Activated effector memory CD4-positive, alpha-beta T cell treated with anti-CD3 and anti-CD28 coated beads, Interleukin-2, amount 50 U/mL, for 16 hours (primary cell): Measurements from ENCODE around the gene KHDC1L.
"Not testable (repeated sequence)": the region's sequence is repeated elsewhere in the genome, so short reads cannot be mapped to it uniquely, and the experiment has no call there.

Experiments
- DNase-seq: peaks from one replicate; pipeline ENCODE4 v3.0.0-alpha.2; 2020

KHDC1L gene

DNA sequence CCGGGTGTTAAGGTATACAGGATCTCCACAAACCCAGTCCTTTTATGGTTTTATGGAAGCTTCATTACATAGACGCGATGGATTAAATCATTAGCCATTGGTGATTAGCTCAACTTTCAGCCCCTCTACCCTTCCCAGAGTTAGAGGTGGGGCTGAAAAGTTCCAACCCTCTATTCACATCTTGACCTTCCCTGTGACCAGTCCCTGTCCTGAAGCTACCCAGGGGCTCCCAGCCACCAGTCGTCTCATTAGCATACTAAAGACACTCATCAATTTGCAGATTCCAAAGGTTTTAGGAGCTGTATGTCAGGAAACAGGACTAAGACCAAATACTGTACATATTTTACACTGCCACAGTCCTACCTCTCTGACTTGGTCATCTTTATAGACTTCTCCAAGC lies 21.0 kb downstream of the KHDC1L start:
- DNase-seq = no peak

DNA sequence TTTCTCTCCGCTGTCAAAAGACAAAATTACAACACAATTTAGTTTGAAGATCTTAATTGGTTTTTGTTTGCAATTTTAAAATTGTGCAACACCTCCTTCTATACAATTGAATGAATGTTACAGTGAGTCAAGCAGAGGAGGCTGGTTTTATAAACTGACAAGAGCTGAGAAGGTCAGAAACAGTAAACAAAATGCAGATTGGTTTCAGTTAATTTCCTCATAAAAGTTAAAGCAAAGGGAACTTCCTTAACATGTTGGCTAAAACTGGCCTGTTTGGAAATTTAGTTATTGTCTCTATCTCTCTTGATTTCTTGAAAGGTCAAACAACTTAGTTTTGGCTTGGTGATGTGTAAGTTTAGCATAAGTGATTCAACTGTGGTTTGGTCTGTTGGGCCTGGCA lies 22.2 kb downstream of the KHDC1L start:
- no peak for DNase-seq

DNA sequence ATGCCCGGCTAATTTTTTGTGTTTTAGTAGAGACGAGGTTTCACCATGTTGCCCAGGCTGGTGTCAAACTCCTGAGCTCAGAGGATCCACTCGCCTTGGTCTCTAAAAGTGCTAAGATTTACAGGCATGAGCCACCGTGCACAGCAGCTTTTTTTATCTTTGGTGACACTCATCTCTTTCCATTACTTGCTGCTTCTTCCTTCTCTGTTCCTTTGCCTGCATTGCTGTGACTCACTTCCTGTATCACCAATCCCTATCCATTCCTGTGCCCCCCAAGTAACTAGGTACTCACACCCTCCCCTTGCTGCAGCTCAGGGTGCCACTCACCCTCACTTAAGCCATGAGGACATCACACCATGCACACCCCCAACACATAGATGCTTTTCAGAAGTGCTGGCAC lies 24.6 kb downstream of the KHDC1L start:
- DNase-seq = no peak

DNA sequence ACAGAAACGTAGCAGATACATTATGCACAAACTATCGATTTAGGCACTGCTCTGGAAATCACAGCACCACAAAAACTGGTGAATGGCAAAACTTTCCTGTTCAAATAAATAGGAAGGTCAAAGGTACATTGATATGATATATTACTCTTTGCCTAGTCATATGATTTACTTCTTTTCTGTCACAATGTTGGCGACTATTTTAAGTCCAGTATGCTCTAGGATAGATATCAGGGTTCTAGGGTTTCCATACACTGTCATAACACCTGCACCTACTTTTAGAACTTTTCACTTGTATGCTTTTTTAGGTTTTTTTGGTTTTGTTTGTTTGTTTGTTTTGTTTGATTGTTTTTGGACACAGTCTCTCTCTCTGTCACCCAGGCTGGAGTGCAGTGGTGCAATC lies 25.0 kb downstream of the KHDC1L start:
- no peak for DNase-seq

DNA sequence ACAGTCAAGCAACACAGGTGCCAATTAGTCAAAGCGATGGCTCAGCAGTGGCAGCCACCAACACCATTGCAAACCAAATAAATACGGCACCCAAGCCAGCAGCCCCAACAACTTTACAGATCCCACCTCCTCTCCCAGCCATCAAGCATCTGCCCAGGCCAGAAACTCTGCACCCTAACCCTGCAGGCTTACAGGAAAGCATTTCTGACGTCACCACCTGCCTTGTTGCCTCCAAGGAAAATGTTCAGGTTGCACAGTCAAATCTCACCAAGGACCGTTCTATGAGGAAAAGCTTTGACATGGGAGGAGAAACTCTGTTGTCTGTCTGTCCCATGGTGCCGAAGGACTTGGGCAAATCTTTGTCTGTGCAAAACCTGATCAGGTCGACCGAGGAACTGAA lies 30.6 kb downstream of the KHDC1L start:
- DNase-seq = no peak

DNA sequence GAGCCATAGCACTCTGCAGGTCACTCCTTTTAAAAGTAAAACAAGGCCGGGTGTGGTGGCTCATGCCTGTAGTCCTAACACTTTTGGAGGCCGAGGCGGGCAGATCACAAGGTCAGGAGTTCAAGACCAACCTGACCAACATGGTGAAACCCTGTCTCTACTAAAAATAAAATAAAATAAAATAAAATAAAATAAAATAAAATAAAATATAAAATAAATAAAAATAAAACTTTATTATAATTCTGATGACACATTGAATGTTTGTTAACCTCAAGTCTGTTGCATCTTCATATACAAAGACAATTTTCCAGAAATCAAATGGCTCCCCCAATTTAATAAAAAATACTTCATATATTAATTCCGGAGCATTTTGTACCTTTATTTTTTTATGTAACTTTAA lies 32.0 kb downstream of the KHDC1L start:
- not testable (repeated sequence) for DNase-seq

DNA sequence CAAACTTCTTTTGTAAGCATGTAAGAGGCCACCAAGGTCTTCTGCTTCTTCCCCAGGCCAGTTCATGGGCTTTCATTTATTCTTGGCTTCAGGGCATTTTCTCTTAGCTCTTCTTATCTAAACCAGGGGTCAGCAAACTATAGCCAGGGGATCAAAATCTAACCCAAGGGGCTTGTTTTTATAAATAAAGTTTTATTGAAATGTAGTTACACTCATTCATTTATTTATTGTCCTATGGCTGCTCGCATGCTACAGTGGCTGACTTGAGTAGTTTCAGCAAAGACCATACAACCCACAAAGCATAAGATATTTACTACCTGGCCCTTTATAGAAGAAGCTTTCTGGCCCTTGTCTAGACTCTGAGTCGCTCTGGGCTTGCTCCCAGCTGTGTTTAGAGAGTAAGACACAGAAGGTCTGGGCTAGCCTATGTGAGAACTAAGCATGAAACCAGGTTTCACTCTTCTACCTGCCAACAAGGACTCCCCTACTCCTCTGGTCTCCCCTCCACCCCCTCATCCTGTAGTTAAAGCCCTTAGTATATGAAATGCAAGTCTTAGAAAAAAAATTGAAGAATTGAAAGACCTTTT lies 43.2 kb downstream of the KHDC1L start:
- no peak for DNase-seq

DNA sequence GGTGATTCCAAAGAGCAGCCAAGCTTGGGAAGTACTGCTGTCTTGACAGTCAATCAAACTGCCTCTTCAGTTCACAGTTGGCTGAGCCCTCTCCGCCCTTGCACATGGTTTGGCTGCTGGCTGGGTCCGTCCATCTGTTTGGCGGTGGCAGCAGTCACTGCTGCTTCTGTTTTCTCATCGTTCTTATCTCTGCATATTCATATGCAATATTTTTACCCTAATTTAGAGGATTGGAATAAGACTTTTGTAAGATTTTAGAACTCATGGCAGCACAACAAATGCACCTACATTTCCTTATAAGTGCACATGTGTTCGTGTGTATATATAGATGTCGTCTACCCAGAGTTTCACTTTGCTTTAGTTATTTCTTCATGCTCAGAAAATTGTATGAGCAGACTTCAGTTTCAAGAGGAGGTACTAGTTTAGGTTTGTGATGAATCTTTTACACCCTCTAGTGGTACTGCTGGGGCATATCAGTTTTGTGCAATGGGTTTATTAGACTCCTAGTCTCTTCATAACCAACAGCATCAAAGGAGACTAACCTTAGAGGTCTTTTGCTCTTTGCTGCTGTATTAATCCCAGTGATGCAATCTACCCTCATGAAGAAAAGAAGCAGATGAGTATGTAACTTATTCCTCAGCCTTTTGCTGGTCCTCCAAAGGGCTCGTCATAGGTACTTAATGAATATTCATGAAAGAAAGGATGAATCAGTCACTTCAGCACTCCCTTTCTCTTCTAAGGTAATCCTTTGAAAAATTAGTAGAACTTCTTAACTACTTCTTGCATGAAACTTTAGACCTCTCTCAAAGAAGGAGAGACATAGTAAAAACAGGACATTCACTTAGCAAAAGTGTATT lies 44.3 kb downstream of the KHDC1L start:
- no peak for DNase-seq

DNA sequence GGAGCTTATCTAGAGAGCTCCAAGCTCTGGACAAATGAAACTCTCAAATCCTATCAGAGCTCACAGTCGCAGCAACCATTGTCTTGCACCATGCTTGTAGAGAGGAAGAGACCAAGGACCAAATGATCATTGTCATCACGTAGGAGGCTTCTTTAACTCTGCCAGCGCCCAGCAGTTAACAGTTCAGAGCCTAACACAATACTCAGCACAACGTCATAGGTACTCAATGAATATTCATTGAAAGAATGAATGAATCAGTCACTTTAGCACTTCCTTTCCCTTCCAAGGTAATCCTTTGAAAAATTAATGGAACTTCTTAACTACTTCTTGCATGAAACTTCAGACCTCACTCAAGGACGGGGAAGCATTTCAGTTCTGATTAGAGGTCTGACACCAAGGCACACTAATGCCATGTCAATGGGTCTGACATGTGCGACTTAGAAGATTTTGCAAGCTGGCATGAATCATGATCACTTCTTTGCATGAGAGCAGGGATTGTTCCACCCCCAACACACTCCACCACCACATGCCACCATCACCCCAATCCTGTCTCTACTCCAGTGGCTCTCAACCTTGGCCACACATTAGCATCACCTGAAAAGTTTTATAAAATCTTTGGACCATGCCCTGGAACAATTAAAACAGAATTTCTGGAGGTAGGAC lies 45.1 kb downstream of the KHDC1L start:
- no peak for DNase-seq

DNA sequence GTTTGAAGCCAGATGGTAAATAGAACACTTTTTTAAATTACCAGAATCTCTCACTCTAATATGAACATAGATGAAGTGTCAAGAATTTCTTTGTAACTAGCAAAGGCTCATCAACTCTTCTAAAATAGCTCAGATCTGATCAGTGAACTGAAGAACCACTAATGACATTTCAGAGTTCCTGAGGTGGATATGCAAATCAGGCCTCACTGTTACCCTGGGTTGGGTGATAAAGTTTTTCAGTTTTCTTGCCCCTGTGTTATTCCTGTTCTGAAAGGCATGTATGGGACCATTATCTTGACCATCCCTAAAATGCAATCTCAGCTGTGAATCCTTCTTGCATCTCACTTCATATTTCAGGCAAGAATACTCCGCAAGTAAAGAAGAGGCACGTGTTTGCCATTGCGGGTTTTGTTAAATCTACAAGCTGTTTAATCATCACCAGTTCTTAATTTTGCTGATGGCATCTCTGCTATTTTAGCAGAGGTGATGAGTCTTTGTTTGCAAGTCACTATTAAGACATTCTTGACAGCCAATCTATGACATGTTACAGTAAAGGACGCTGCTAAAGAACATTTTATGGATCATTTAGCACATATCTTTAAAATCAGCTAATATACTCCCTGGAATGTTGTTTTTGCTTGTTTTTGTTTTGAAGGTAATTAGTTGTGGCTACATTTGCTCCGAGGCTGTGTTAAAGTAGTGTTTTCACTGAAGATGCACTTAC lies 47.9 kb downstream of the KHDC1L start:
- DNase-seq = no peak

DNA sequence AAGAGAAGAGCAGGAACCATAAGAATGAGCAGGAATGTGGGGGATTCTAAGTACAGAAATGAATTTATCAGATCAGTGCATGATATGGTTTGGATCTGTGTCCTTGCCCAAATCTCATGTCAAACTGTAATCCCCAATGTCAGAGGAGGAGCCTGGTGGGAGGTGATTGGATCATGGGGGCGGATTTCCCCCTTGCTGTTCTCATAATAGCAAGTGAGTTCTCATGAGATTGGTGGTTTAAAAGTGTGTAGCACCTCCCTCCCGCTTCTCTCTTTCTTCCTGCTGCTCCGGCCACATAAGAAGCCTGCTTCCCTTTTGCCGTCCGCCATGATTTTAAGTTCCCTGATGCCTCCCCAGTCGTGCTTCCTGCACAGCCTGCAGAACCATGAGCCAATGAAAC lies 49.2 kb downstream of the KHDC1L start:
- no peak for DNase-seq

DNA sequence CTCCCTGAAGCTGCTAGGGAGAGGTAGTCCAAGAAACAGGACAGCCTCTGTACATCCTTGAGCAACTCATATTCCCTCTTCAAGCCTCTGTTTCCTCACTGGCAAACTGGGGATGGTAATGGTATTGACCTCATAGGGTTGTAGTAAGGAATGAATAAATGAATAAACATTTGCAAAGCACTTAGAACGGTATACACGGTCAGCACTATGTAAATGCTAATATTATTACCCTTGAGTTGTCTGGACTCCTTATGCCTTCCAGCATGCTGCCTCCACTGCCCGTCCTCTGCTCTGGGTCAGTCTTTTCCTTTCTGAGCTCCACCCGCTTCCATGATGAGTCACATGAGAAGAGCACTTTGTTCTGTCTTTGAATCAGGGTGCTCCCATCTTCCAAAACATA lies 50.6 kb downstream of the KHDC1L start:
- DNase-seq = no peak
